Endothelial cell of umbilical vein (primary cell): ENCODE data around the gene KAZN. TPM values are rescaled to one million over a fixed set of nuclear protein-coding genes. Genes with fewer than 3 reads are reported as not detected.

Experiments used
- BruUV-seq: library from RNA; stranded (reverse); fragments of 400-500 nt; replicated peaks from 2 replicates; lab custom pipeline; 2021; lab: Mats Ljungman, UMichigan
- CTCF ChIA-PET: fragments of 300-600, 350-600 bp; sonication (Branson Sonifier 250); formaldehyde crosslinking; loops from one replicate; lab custom pipeline; 2021; ENCODE audit warnings: antibody characterized with exemption, inconsistent platforms; lab: Charles Lee
- POLR2A ChIA-PET: fragments of 300-600, 350-600 bp; sonication (Branson Sonifier 250); formaldehyde crosslinking; loops from one replicate; lab custom pipeline; 2021; ENCODE audit warnings: antibody characterized with exemption, inconsistent platforms; lab: Charles Lee
- DNase-seq: peaks from one replicate; pipeline ENCODE4 v3.0.0-alpha.2; 2011; ENCODE audit warnings: low read depth, low spot score
- FAIRE-seq: peaks from 2 replicates; lab custom pipeline; 2011; peaks lifted over from hg19 to GRCh38; lab: Jason Lieb, UNC
- H2AFZ ChIP-seq: 2 replicates; pipeline ENCODE4 v1.6.0; 2012; ENCODE audit warnings: low read depth, low read length, control low read depth, inconsistent platforms
- H3K27ac ChIP-seq: 2 replicates; pipeline ENCODE4 v1.5.1; 2011; ENCODE audit warnings: low read depth, mild to moderate bottlenecking, control low read depth, low read length, moderate library complexity; ENCODE audit not compliant: insufficient read depth
- H3K27me3 ChIP-seq, 2 experiments: 2 replicates each; pipeline versions ENCODE4 v1.6.0 to v1.6.1; 2011; ENCODE audit warnings: low read length in 2 of 2, mixed read lengths in 1 of 2; ENCODE audit not compliant: control insufficient read depth in 2 of 2, insufficient read depth in 2 of 2
- H3K36me3 ChIP-seq, 2 experiments: 2 replicates in 1 of 2; 3 replicates in 1 of 2; pipeline ENCODE4 v1.5.1; 2011; ENCODE audit warnings: low read length in 2 of 2, mild to moderate bottlenecking in 1 of 2, moderate library complexity in 1 of 2; ENCODE audit not compliant: control insufficient read depth in 2 of 2, insufficient read depth in 2 of 2; ENCODE audit errors: extremely low read depth in 1 of 2
- H3K4me1 ChIP-seq: 3 replicates; pipeline ENCODE4 v1.5.1; 2011; ENCODE audit warnings: mild to moderate bottlenecking, low read length; ENCODE audit not compliant: control insufficient read depth, insufficient read depth; ENCODE audit errors: extremely low read depth
- H3K4me2 ChIP-seq: 2 replicates; pipeline ENCODE4 v1.6.1; 2011; ENCODE audit warnings: low read length, control low read depth, mixed read lengths; ENCODE audit not compliant: insufficient read depth
- H3K4me3 ChIP-seq, 3 experiments: fragments of 200-600 bp in 1 of 3; sonication (generic), shearing (Covaris generic) in 1 of 3; replicated peaks in 1 of 3; 2 replicates each; pipeline ENCODE4 v1.5.1; 2011 to 2016; ENCODE audit warnings: control low read depth in 3 of 3, low read length in 3 of 3, mild to moderate bottlenecking in 2 of 3, inconsistent platforms in 1 of 3, low read depth in 1 of 3, moderate library complexity in 1 of 3; ENCODE audit not compliant: insufficient read depth in 1 of 3
- H3K79me2 ChIP-seq: 2 replicates; pipeline ENCODE4 v1.6.0; 2012; ENCODE audit warnings: low read length, inconsistent platforms; ENCODE audit not compliant: control insufficient read depth, insufficient read depth
- H3K9ac ChIP-seq: replicated peaks from 2 replicates; pipeline ENCODE3; 2011; ENCODE audit warnings: low read length, control low read depth; ENCODE audit not compliant: insufficient read depth; ENCODE audit errors: extremely low read depth
- H3K9me1 ChIP-seq: replicated peaks from 3 replicates; pipeline ENCODE4 v1.6.0; 2011; ENCODE audit warnings: mild to moderate bottlenecking, low read length; ENCODE audit not compliant: control insufficient read depth, insufficient read depth; ENCODE audit errors: extremely low read depth
- H3K9me3 ChIP-seq: replicated peaks from 2 replicates; pipeline ENCODE4 v1.5.1; 2012; ENCODE audit warnings: low read length, inconsistent platforms; ENCODE audit not compliant: control insufficient read depth, insufficient read depth
- H4K20me1 ChIP-seq: replicated peaks from 2 replicates; pipeline ENCODE3; 2011; ENCODE audit warnings: mild to moderate bottlenecking, low read length; ENCODE audit not compliant: control insufficient read depth, insufficient read depth; ENCODE audit errors: extremely low read depth
- CTCF ChIP-seq, 2 donors: IDR thresholded peaks; 1 replicate in 1 of 2; 2 replicates in 1 of 2; pipeline ENCODE4 v1.5.1; 2011; ENCODE audit warnings: low read length in 2 of 2, mild to moderate bottlenecking in 2 of 2, moderate library complexity in 2 of 2, control low read depth in 1 of 2, inconsistent platforms in 1 of 2, low read depth in 1 of 2; ENCODE audit not compliant: insufficient read depth in 1 of 2; ENCODE audit errors: extremely low read depth in 1 of 2
- EZH2 ChIP-seq: IDR thresholded peaks from 2 replicates; pipeline ENCODE4 v1.6.1; 2012; ENCODE audit warnings: borderline replicate concordance, low read depth, mild to moderate bottlenecking, moderate library complexity, low read length, inconsistent platforms; ENCODE audit not compliant: severe bottlenecking
- GATA2 ChIP-seq: IDR thresholded peaks from 2 replicates; pipeline ENCODE4 v1.7.0; 2011; ENCODE audit warnings: low read depth, mild to moderate bottlenecking, moderate library complexity, mixed read lengths, low read length; ENCODE audit not compliant: insufficient read length, insufficient read depth
- MAX ChIP-seq: IDR thresholded peaks from 2 replicates; pipeline ENCODE4 v1.6.1; 2011; ENCODE audit not compliant: insufficient read depth, insufficient read length
- dilution Hi-C: fragments of 300-500 bp; cut with MboI; formaldehyde crosslinking; loops from one replicate; pipeline ENCODE4 v1.15.0; 2019; ENCODE audit warnings: low sequenced_read_pairs; ENCODE audit not compliant: extremely low pct_ligation_motif_present
- intact Hi-C: fragments of 100-400 bp; cut with micrococcal nuclease; formaldehyde crosslinking; loops from one replicate; pipeline ENCODE4 v1.10.0; 2022
- polyA plus RNA-seq, 4 experiments: library from polyadenylated mRNA; depleted of rRNA in 3 of 4; stranded (reverse) in 3 of 4; unstranded in 1 of 4; fragments of >200 nt; gene quantifications; 2 replicates each; pipeline versions ENCODE4 v1.2.1 to v1.2.3, GENCODE V29; 2011 to 2012; ENCODE audit warnings: missing spikeins in 1 of 4
- total RNA-seq: library from RNA; stranded (reverse); gene quantifications from 2 replicates; pipeline ENCODE4 v1.2.3, GENCODE V29; 2021

KAZN gene
- total and polyA plus RNA-seq, 2 donors (not counting 3 experiments of a cell fraction or from before 2014, with no cell fraction given): 1.6 to 5.8 TPM

GRCh38 chr1:15068997-15069396 is 470.5 kb downstream of the KAZN start:
- intact Hi-C loops: no loop called here
- CTCF ChIA-PET: no interaction called here

More at GRCh38 chr1:15068997-15069396, 470.5 kb downstream of the KAZN start:
- no peak for DNase-seq
- POLR2A ChIA-PET: no interaction called here
- H3K9me3 ChIP-seq: no peaks in the 10 kb centered on the region
- no TSS peak for BruUV-seq
- dilution Hi-C loops: no loop called here
- no peaks in the 10 kb centered on the region for H3K4me1 ChIP-seq
- no peak overlapping the region for H3K4me3 ChIP-seq
- H3K27me3 ChIP-seq: no peaks in the 10 kb centered on the region
- H3K9me1 ChIP-seq: no peaks in the 10 kb centered on the region
- FAIRE-seq: no peak
- no peak for TF ChIP-seq EZH2
- TF ChIP-seq CTCF (IDR thresholded peaks at IDR 0.05; ENCODE audit: extremely low read depth in 1 of 2, insufficient read depth in 1 of 2, low read depth in 1 of 2, low read length in 2 of 2): no peak
- TF ChIP-seq GATA2: no peak
- TF ChIP-seq MAX: no peak
- no peak overlapping the region for H2AFZ ChIP-seq
- H3K79me2 ChIP-seq: no peaks in the 10 kb centered on the region
- no peaks in the 10 kb centered on the region for H4K20me1 ChIP-seq
- no peak overlapping the region for H3K4me2 ChIP-seq
- H3K36me3 ChIP-seq: no peaks in the 10 kb centered on the region
- H3K27ac ChIP-seq: no peak overlapping the region
- no peak overlapping the region for H3K9ac ChIP-seq
